ENCODE results near the gene TTC13.
A peak's percentile ranks its signal among the peaks of the same experiment; 100 is the strongest.

TTC13 gene

DNA sequence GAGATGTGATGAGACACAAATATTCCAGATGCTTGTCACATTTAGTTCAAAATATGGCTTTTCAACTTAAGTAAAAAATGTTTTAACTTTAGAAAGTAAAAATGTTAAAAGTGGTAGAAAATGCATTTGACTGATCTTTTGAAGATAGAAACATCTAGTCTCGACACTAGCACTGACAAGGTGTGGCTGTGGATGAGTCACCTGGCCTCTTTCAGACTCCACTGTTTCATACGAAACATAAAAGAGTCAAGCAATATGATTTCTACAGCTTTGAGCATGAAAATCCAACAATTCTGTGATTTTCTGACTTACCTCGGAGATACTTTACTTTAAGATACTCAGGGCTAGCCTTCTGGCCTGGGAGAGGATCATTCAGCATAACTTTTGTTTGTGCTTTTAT lies 47.7 kb downstream of the TTC13 start:
- TF ChIP-seq, protein P1, sequence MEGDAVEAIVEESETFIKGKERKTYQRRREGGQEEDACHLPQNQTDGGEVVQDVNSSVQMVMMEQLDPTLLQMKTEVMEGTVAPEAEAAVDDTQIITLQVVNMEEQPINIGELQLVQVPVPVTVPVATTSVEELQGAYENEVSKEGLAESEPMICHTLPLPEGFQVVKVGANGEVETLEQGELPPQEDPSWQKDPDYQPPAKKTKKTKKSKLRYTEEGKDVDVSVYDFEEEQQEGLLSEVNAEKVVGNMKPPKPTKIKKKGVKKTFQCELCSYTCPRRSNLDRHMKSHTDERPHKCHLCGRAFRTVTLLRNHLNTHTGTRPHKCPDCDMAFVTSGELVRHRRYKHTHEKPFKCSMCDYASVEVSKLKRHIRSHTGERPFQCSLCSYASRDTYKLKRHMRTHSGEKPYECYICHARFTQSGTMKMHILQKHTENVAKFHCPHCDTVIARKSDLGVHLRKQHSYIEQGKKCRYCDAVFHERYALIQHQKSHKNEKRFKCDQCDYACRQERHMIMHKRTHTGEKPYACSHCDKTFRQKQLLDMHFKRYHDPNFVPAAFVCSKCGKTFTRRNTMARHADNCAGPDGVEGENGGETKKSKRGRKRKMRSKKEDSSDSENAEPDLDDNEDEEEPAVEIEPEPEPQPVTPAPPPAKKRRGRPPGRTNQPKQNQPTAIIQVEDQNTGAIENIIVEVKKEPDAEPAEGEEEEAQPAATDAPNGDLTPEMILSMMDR (IDR thresholded peaks at IDR 0.05; ENCODE audit: low read depth, low read length, missing control alignments) = no peak
- in situ Hi-C loops (cut with HindIII; ENCODE audit: low sequenced_read_pairs) = loop anchor here (25.0 kb wide), 1 partner anchor 281 kb away; no protein-coding TSS in a partner anchor
- H3K4me3 ChIP-seq (ENCODE audit: low read depth, low read length) = no peak overlapping the region
- no peak for DNase-seq (ENCODE audit: low read depth)

DNA sequence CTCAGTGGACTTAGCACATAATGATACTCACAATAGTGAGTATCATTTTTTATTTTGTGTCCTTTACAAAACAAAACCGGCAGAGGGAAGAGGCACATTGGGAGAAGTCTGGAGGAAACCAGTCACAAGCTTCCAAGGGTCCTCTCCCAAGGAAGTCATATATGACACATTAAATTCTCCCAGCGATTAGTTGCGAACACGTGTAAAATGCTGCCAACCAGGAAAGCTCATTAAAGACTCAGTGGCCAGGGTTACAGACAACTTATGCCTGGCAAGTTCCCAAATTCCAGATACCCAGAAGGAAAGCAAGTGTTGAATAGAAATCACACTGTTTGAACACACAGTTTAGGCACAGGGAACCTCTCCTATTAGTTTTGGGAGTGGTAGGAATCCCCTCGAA lies 52.5 kb downstream of the TTC13 start:
- TF ChIP-seq, protein P1 (IDR thresholded peaks at IDR 0.05; ENCODE audit: low read depth, low read length, missing control alignments) = no peak
- in situ Hi-C loops (cut with HindIII; ENCODE audit: low sequenced_read_pairs) = loop anchor here (25.0 kb wide), 1 partner anchor 286 kb away; no protein-coding TSS in a partner anchor
- no peak overlapping the region for H3K4me3 ChIP-seq (ENCODE audit: low read depth, low read length)
- DNase-seq (ENCODE audit: low read depth) = no peak

GRCh38 chr1:230925608-230926007 lies 53.1 kb downstream of the TTC13 start:
- H3K4me3 ChIP-seq (ENCODE audit: low read depth, low read length) = no peak overlapping the region
- in situ Hi-C loops (cut with HindIII; ENCODE audit: low sequenced_read_pairs) = loop anchor here (25.0 kb wide), 1 partner anchor 287 kb away; no protein-coding TSS in a partner anchor
- TF ChIP-seq, protein P1 (IDR thresholded peaks at IDR 0.05; ENCODE audit: low read depth, low read length, missing control alignments) = no peak
- no peak for DNase-seq (ENCODE audit: low read depth)

- H3K4me3 ChIP-seq (ENCODE audit: low read depth, low read length) = no peak overlapping the region
- in situ Hi-C loops (cut with HindIII; ENCODE audit: low sequenced_read_pairs) = no loop called here
- no peak for DNase-seq (ENCODE audit: low read depth)
- TF ChIP-seq, protein P1 (IDR thresholded peaks at IDR 0.05; ENCODE audit: low read depth, low read length, missing control alignments) = no peak
These were observed 55.5 kb downstream of the TTC13 start for GRCh38 chr1:230923176-230923575.

DNA sequence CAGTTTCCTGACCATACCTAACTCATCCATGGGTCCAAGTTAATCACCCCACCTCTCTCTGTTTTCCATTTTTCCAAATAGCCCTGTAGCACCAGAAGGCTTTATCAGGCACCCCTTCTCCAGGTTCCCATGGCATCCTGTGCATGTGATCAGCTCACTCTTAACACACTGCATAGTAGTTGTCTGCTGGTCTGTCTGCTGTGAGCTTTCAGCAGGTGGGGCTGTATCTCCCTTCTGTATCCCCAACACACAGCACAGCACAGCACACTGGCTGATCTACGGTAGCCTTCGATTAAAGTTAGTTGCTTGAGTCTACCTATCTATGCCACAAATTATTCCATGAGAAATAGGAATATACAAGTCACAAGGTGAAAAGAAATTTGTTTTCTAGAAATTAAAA lies 56.0 kb downstream of the TTC13 start:
- TF ChIP-seq, protein P1 (IDR thresholded peaks at IDR 0.05; ENCODE audit: low read depth, low read length, missing control alignments) = peak; percentile 34
- in situ Hi-C loops (cut with HindIII; ENCODE audit: low sequenced_read_pairs) = no loop called here
- no peak for DNase-seq (ENCODE audit: low read depth)
- H3K4me3 ChIP-seq (ENCODE audit: low read depth, low read length) = no peak overlapping the region

GRCh38 chr1:230919207-230919606 lies 59.5 kb downstream of the TTC13 start:
- no peak for DNase-seq (ENCODE audit: low read depth)
- TF ChIP-seq, protein P1 (IDR thresholded peaks at IDR 0.05; ENCODE audit: low read depth, low read length, missing control alignments) = no peak
- H3K4me3 ChIP-seq (ENCODE audit: low read depth, low read length) = no peak overlapping the region
- in situ Hi-C loops (cut with HindIII; ENCODE audit: low sequenced_read_pairs) = loop anchor here (5.0 kb wide), 1 partner anchor 77 kb away; no protein-coding TSS in a partner anchor
